OCI-LY7 (cell line): ENCODE results near the gene AGFG2. TPM values are rescaled to one million over a fixed set of nuclear protein-coding genes. Genes with fewer than 3 reads are reported as not detected.

Experiments
- BruUV-seq: library from RNA; stranded (reverse); fragments of 400-500 nt; replicated peaks from 2 replicates; lab custom pipeline; 2021; lab: Mats Ljungman, UMichigan
- CTCF ChIA-PET: fragments of 300-600 bp; sonication (Branson Sonifier 250); formaldehyde crosslinking; loops from one replicate; lab custom pipeline; 2022; ENCODE audit warnings: antibody characterized with exemption; ENCODE audit not compliant: unreplicated experiment; lab: Charles Lee
- POLR2A ChIA-PET: fragments of 300-600 bp; sonication (Branson Sonifier 250); formaldehyde crosslinking; loops from one replicate; lab custom pipeline; 2022; ENCODE audit warnings: antibody characterized with exemption; lab: Charles Lee
- DNase-seq: peaks from one replicate; pipeline ENCODE4 v3.0.0-alpha.2; 2015; ENCODE audit warnings: low spot score
- H2AFZ ChIP-seq: fragments of 200-600 bp; sonication (generic), shearing (Covaris generic); 2 replicates; pipeline ENCODE4 v1.6.1; 2014; ENCODE audit warnings: mild to moderate bottlenecking, antibody characterized with exemption, low read length, moderate library complexity
- H3K27ac ChIP-seq: fragments of 200-600 bp; sonication (generic); 2 replicates; pipeline ENCODE4 v1.5.1; 2014; ENCODE audit warnings: mixed run types, low read depth, mild to moderate bottlenecking, moderate library complexity, low read length, inconsistent platforms; ENCODE audit not compliant: poor library complexity, severe bottlenecking
- H3K36me3 ChIP-seq: fragments of 200-600 bp; sonication (generic); 2 replicates; pipeline ENCODE4 v1.6.1; 2014; ENCODE audit warnings: mild to moderate bottlenecking, antibody characterized with exemption, low read length, moderate library complexity, mixed read lengths; ENCODE audit not compliant: insufficient read depth
- H3K4me1 ChIP-seq: fragments of 200-600 bp; sonication (generic); 2 replicates; pipeline ENCODE4 v1.5.1; 2014; ENCODE audit warnings: mild to moderate bottlenecking, low read length; ENCODE audit not compliant: insufficient read depth, poor library complexity, severe bottlenecking
- H3K4me2 ChIP-seq: fragments of 200-600 bp; sonication (generic); 2 replicates; pipeline ENCODE4 v1.6.1; 2014; ENCODE audit warnings: mild to moderate bottlenecking, low read length
- H3K4me3 ChIP-seq: fragments of 200-600 bp; sonication (generic); 2 replicates; pipeline ENCODE4 v1.5.1; 2014; ENCODE audit warnings: mild to moderate bottlenecking, low read depth, low read length; ENCODE audit not compliant: poor library complexity, severe bottlenecking
- H3K79me2 ChIP-seq: fragments of 200-600 bp; sonication (generic); 2 replicates; pipeline ENCODE4 v1.6.1; 2016; ENCODE audit warnings: low read depth, mild to moderate bottlenecking, low read length, moderate library complexity, mixed read lengths; ENCODE audit not compliant: insufficient read depth
- H3K9me2 ChIP-seq: fragments of 200-600 bp; sonication (generic); 2 replicates; pipeline ENCODE4 v1.6.1; 2016; ENCODE audit warnings: mild to moderate bottlenecking, low read length, mixed read lengths; ENCODE audit not compliant: insufficient read depth
- H3K9me3 ChIP-seq: fragments of 200-600 bp; sonication (generic); 2 replicates; pipeline ENCODE4 v1.6.1; 2014; ENCODE audit warnings: mild to moderate bottlenecking, mixed run types, low read length, mixed read lengths
- H4K20me1 ChIP-seq: fragments of 200-600 bp; sonication (generic); 2 replicates; pipeline ENCODE4 v1.6.1; 2014; ENCODE audit warnings: mild to moderate bottlenecking, antibody characterized with exemption, low read length, moderate library complexity, mixed read lengths; ENCODE audit not compliant: insufficient read depth
- CTCF ChIP-seq: fragments of 200-600 bp; sonication (generic); conservative IDR thresholded peaks from 2 replicates; pipeline ENCODE4 v1.5.1; 2014; ENCODE audit warnings: mild to moderate bottlenecking, antibody characterized with exemption, low read length, moderate library complexity, mixed read lengths
- EZH2phosphoT487 ChIP-seq: fragments of 200-600 bp; sonication (generic); IDR thresholded peaks from 2 replicates; pipeline ENCODE4 v1.6.1; 2018; ENCODE audit warnings: low read depth, borderline replicate concordance, mild to moderate bottlenecking, mixed run types, antibody characterized with exemption, low read length, moderate library complexity, mixed read lengths
- intact Hi-C: fragments of 100-400 bp; cut with micrococcal nuclease; formaldehyde crosslinking; loops from one replicate; pipeline ENCODE4 v1.10.0; 2022; ENCODE audit not compliant: unreplicated experiment
- total RNA-seq, 2 experiments: library from RNA; depleted of rRNA in 1 of 2; stranded (reverse); fragments of >200 nt in 1 of 2; shearing (Covaris generic) in 1 of 2; gene quantifications; 2 replicates each; pipeline ENCODE4 v1.2.3, GENCODE V29; 2014 to 2022

Gene AGFG2
- total RNA-seq, 2 experiments from 2014 or later = 11.5 to 15.2 TPM

DNA sequence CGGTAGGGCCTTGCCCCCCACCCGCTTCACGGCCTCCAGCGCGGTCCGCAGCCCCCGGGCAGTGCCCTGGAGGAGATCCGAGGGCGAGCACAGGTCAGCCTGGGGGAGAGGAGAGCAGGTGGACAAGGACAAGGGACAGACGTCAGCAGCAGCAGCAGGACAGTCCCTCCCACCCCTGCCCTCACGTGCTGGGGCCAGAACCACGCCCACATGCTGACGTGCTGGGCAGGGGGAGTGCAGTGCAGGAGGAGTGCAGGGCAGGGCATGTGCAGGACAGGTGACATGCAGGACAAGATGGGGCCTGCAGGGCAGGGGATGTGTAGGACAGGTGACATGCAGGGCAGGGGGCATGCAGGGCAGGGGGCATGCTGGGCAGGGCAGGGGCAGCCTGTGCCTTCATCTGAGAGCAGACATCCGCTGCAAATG is 36.2 kb downstream of the AGFG2 start:
- Histone ChIP-seq H3K4me3 (no peak overlapping the region), H3K79me2 (no peaks in the 10 kb centered on the region), H3K4me1 (peaks cover 19% of the 10 kb centered on the region), H3K4me2 (no peak overlapping the region), H3K27ac (no peak overlapping the region), H2AFZ (no peak overlapping the region), H3K9me2 (no peaks in the 10 kb centered on the region), H3K36me3 (peaks cover 59% of the 10 kb centered on the region), H3K9me3 (no peaks in the 10 kb centered on the region), H4K20me1 (no peaks in the 10 kb centered on the region)
- TF ChIP-seq CTCF (no peak), EZH2phosphoT487 (no peak)
- CTCF ChIA-PET = no interaction called here
- intact Hi-C loops = no loop called here
- POLR2A ChIA-PET = no interaction called here
- no TSS peak for BruUV-seq
- no peak for DNase-seq

DNA sequence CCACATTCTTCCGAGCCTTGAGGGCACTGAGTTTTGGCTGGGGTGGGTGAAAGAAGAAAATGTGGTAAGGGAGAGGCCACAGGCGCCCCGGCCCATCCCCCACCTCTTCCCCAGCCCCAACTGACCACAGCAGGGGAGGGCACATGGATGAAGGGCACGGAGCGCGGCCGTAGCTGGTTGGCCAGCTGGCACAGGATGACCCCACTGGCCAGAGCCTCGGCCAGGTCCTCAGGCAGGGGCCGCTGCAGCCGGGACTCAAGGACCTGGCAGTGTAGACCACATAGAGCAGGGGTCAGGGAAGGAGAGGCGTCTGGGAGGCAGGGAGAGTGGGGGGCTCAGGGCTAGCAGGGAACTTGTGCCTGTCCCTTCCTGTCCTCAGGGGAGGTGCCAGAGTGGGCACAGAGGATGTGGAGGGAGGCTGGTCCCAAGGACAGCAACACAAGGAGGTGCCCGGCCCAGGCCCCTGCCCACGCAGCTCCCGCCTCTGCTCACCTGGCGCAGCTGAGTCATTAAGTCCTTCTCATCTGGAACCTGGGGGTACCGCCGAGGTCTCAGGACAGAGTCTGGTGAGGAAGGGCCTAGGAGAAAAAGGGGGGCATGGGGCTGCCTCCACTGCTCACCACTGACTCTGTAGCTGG is 36.9 kb downstream of the AGFG2 start:
- ChIA-PET POLR2A (no interaction called here), CTCF (no interaction called here)
- TF ChIP-seq EZH2phosphoT487 (no peak), CTCF (no peak)
- no peaks in the 10 kb centered on the region for H3K9me2 ChIP-seq
- H3K36me3 ChIP-seq = peaks cover 65% of the 10 kb centered on the region
- H3K4me2 ChIP-seq = no peak overlapping the region
- no peak overlapping the region for H2AFZ ChIP-seq
- H4K20me1 ChIP-seq = no peaks in the 10 kb centered on the region
- BruUV-seq = no TSS peak
- no peaks in the 10 kb centered on the region for H3K79me2 ChIP-seq
- H3K4me1 ChIP-seq = peaks cover 12% of the 10 kb centered on the region
- intact Hi-C loops = no loop called here
- no peaks in the 10 kb centered on the region for H3K9me3 ChIP-seq
- H3K27ac ChIP-seq = no peak overlapping the region
- DNase-seq = no peak
- no peak overlapping the region for H3K4me3 ChIP-seq

- H3K36me3 ChIP-seq = peaks cover 71% of the 10 kb centered on the region
- DNase-seq = no peak
- no peaks in the 10 kb centered on the region for H3K9me3 ChIP-seq
- no peak overlapping the region for H3K4me3 ChIP-seq
- POLR2A ChIA-PET = no interaction called here
- no peak overlapping the region for H2AFZ ChIP-seq
- intact Hi-C loops = no loop called here
- no peak overlapping the region for H3K4me2 ChIP-seq
- H3K4me1 ChIP-seq = peaks cover 7% of the 10 kb centered on the region
- CTCF ChIA-PET = no interaction called here
- no peaks in the 10 kb centered on the region for H3K9me2 ChIP-seq
- BruUV-seq = no TSS peak
- TF ChIP-seq EZH2phosphoT487 = no peak
- no peak for TF ChIP-seq CTCF
- H4K20me1 ChIP-seq = no peaks in the 10 kb centered on the region
- no peaks in the 10 kb centered on the region for H3K79me2 ChIP-seq
- H3K27ac ChIP-seq = no peak overlapping the region
These were observed 37.5 kb downstream of the AGFG2 start for GRCh38 chr7:100576384-100576993.
